Neuron (in vitro differentiated cells): ENCODE results near the gene TRIM72.
"Not testable (repeated sequence)": the region's sequence is repeated elsewhere in the genome, so short reads cannot be mapped to it uniquely, and the experiment has no call there.

Experiments
- H2AFZ ChIP-seq: one replicate; pipeline ENCODE4 v1.6.1; 2013; ENCODE audit warnings: low read depth, mild to moderate bottlenecking, inconsistent platforms, low read length, moderate library complexity
- H3K27me3 ChIP-seq: one replicate; pipeline ENCODE4 v1.6.1; 2013; ENCODE audit warnings: low read length; ENCODE audit not compliant: insufficient read depth
- H3K36me3 ChIP-seq: one replicate; pipeline ENCODE4 v1.6.1; 2013; ENCODE audit warnings: low read length; ENCODE audit not compliant: insufficient read depth
- H3K4me1 ChIP-seq: one replicate; pipeline ENCODE4 v1.6.1; 2013; ENCODE audit warnings: low read length; ENCODE audit not compliant: insufficient read depth
- H3K4me3 ChIP-seq: 2 replicates; pipeline ENCODE4 v1.5.1; 2013; ENCODE audit warnings: mild to moderate bottlenecking, low read length, moderate library complexity
- H3K9me3 ChIP-seq: one replicate; pipeline ENCODE4 v1.6.1; 2013; ENCODE audit warnings: low read length

Gene TRIM72

DNA sequence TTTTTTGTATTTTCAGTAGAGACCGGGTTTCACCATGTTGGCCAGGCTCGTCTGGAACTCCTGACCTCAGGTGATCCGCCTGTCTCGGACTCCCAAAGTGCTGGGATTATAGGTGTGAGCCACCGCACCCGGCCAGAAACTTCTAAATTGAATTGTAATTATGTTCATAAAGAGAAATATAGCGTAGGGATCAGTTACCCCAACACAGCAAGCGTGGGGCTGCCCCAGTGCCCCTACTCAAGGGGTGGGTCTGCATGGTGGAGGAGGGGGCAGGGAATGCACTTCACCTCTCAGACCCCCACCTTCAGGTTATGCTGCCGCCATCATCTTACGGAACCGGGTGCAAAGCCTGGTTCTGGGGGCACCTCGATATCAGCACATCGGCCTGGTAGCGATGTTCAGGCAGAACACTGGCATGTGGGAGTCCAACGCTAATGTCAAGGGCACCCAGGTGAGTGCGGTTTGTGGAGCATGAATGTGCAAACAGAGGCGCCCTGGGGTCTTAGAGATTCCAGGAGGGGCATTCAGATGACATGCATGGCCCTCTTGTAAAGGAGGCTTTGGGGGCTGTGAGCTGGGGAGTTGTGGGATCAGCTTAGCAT lies 63.8 kb downstream of the TRIM72 start:
- no peaks in the 10 kb centered on the region for H3K9me3 ChIP-seq
- H3K27me3 ChIP-seq = no peaks in the 10 kb centered on the region
- no peak overlapping the region for H2AFZ ChIP-seq
- no peak overlapping the region for H3K4me3 ChIP-seq
- H3K36me3 ChIP-seq = no peaks in the 10 kb centered on the region
- no peaks in the 10 kb centered on the region for H3K4me1 ChIP-seq

DNA sequence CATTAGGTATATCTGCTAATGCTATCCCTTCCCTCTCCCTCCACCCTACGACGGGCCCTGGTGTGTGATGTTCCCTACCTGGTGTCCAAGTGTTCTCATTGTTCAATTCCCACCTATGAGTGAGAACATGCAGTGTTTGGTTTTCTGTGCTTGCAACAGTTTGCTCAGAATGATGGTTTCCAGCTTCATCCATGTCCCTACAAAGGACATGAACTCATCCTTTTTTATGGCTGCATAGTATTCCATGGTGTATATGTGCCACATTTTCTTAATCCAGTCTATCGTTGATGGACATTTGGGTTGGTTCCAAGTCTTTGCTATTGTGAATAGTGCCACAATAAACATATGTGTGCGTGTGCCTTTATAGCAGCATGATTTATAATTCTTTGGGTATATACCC lies 64.9 kb downstream of the TRIM72 start:
- not testable (repeated sequence) for H3K27me3 ChIP-seq, H3K36me3 ChIP-seq, H3K4me3 ChIP-seq, H3K9me3 ChIP-seq, H2AFZ ChIP-seq, H3K4me1 ChIP-seq
